Right lobe of liver (tissue), 6 donors: Measurements from ENCODE around the gene PYGB. TPM values are rescaled to one million over a fixed set of nuclear protein-coding genes. Genes with fewer than 3 reads are reported as not detected.

ENCODE experiments used
- ATAC-seq, 4 donors: fragments of 200-7000 bp; cut with Tn5 transposase; one replicate each; pipeline ENCODE4 v1.9.1; 2020; ENCODE audit warnings: mild to moderate bottlenecking in 4 of 4, moderate library complexity in 4 of 4
- DNase-seq, 3 donors: peaks; one replicate each; pipeline ENCODE4 v3.0.0-alpha.2; 2020
- H3K27ac ChIP-seq, 3 donors: fragments of 200-600 bp; one replicate each; pipeline ENCODE4 v1.8.0; 2022
- H3K27me3 ChIP-seq, 2 donors: fragments of 200-600 bp; one replicate each; pipeline ENCODE4 v1.8.0; 2022
- H3K36me3 ChIP-seq, 4 donors: fragments of 200-600 bp; sonication (generic) in 1 of 4; one replicate each; pipeline versions ENCODE4 v1.5.1 to v1.8.0; 2017 to 2022; ENCODE audit warnings: control low read depth in 1 of 4
- H3K4me1 ChIP-seq, 4 donors: fragments of 200-600 bp; sonication (generic) in 1 of 4; one replicate each; pipeline versions ENCODE4 v1.5.1 to v1.8.0; 2017 to 2022; ENCODE audit warnings: control low read depth in 1 of 4
- H3K4me3 ChIP-seq, 3 donors: fragments of 200-600 bp; one replicate each; pipeline ENCODE4 v1.8.0; 2022
- H3K9me3 ChIP-seq, 4 donors: fragments of 200-600 bp; sonication (generic) in 1 of 4; one replicate each; pipeline versions ENCODE4 v1.5.1 to v1.8.0; 2017 to 2022; ENCODE audit warnings: control low read depth in 1 of 4
- POLR2A ChIP-seq: fragments of 450-650 bp; IDR thresholded peaks from one replicate; pipeline ENCODE4 v1.6.1; 2017; ENCODE audit warnings: antibody characterized with exemption, mild to moderate bottlenecking
- WGBS: methylation state at CpG from one replicate; pipeline ENCODE4 v1.1.6; 2018; ENCODE audit warnings: low coverage, low lambda C conversion rate; ENCODE audit not compliant: insufficient coverage; ENCODE audit errors: missing lambda C conversion rate; 5-methylcytosine and 5-hydroxymethylcytosine counted together
- intact Hi-C, 2 donors: fragments of 100-400 bp; cut with DNase I; formaldehyde crosslinking; loops; one replicate each; pipeline versions ENCODE4 v1.11.2 to v1.14.1; 2022
- total RNA-seq, 6 experiments: library from RNA; depleted of rRNA in 2 of 6; stranded (reverse); fragments of >200 nt in 2 of 6; fragmentation: NEBNext Ultra II Directional in 3 of 6; extraction: Animal tissue kit (Norgen Biotek cat#: 25700) in 3 of 6; gene quantifications; one replicate each; pipeline versions ENCODE4 v1.1.0 to v1.2.4, GENCODE V29; 2016 to 2023
- TF ChIP-seq, protein P1 (sequence below), 4 donors: fragments of 200-600 bp in 3 of 4; fragments of 450-650 bp in 1 of 4; IDR thresholded peaks; one replicate each; pipeline versions ENCODE4 v1.5.1 to v1.8.0; 2016 to 2022; ENCODE audit warnings: antibody characterized with exemption in 4 of 4, mild to moderate bottlenecking in 2 of 4
- donor health status: DM: no; HTN: yes; CAD: no.
- donor health status: DM: no; HTN: no; CAD: no.
- donor health status: DM: no; HTN: no; CAD: no.
- donor health status: DM: no; HTN: yes; CAD: no.
- donor health status: DM: no; HTN: yes; CAD: no.

Gene PYGB
- total RNA-seq, 6 experiments from 2014 or later: 6.6 to 27.4 (median 13.2) TPM

DNA sequence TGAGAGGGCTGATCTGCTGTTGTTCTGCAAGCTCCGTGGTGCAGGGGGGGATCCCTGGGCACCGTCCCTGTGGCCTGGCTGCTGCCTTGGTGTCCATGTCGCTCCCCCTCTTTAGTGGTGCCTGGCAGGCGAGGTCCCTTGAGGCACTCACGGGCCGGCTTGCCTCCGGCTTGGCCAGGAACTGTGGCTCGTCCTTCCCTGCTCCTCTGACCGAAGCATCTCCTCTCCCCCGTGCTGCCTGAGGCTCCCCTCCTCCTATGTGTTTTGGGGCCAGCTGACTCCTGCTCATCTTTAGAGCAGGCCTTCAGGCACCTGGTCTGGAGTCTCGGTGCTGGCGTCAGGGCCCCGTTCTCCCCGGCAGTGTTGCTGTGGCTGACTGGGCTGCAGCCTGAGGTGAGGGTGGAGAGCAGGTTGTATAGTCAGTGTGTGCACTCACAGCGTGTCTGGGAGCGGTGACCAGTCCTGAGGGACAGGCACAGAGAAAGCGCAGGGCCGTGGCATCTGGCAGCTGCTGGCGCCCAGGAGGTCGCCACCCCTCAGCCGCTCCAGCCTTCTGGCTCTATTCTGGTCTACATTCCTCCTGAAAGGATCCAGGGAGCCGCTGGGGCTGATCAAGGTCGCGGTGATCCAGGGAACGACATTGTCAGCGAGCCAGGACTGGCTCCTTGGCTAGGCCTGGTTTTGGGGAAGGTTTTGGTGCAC, 43.7 kb downstream of the PYGB start:
- no peak overlapping the region for H3K4me3 ChIP-seq
- ATAC-seq: no peak
- H3K27ac ChIP-seq: no peak overlapping the region
- no peak for DNase-seq
- H3K9me3 ChIP-seq: no peaks in the 10 kb centered on the region
- no peaks in the 10 kb centered on the region for H3K4me1 ChIP-seq
- no peaks in the 10 kb centered on the region for H3K27me3 ChIP-seq
- H3K36me3 ChIP-seq: peaks cover 0 to 4% (median 0%) of the 10 kb centered on the region in 4 donors
- intact Hi-C loops: loop anchor here in 1 of 2 donors (10.0 kb wide), 2 partner anchors 67 to 157 kb away; no protein-coding TSS in a partner anchor
- WGBS: no CpG with 5 or more reads among the region's 26 CpGs
- TF ChIP-seq, protein P1, sequence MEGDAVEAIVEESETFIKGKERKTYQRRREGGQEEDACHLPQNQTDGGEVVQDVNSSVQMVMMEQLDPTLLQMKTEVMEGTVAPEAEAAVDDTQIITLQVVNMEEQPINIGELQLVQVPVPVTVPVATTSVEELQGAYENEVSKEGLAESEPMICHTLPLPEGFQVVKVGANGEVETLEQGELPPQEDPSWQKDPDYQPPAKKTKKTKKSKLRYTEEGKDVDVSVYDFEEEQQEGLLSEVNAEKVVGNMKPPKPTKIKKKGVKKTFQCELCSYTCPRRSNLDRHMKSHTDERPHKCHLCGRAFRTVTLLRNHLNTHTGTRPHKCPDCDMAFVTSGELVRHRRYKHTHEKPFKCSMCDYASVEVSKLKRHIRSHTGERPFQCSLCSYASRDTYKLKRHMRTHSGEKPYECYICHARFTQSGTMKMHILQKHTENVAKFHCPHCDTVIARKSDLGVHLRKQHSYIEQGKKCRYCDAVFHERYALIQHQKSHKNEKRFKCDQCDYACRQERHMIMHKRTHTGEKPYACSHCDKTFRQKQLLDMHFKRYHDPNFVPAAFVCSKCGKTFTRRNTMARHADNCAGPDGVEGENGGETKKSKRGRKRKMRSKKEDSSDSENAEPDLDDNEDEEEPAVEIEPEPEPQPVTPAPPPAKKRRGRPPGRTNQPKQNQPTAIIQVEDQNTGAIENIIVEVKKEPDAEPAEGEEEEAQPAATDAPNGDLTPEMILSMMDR (IDR thresholded peaks at IDR 0.05): no peak
- no peak for TF ChIP-seq POLR2A

DNA sequence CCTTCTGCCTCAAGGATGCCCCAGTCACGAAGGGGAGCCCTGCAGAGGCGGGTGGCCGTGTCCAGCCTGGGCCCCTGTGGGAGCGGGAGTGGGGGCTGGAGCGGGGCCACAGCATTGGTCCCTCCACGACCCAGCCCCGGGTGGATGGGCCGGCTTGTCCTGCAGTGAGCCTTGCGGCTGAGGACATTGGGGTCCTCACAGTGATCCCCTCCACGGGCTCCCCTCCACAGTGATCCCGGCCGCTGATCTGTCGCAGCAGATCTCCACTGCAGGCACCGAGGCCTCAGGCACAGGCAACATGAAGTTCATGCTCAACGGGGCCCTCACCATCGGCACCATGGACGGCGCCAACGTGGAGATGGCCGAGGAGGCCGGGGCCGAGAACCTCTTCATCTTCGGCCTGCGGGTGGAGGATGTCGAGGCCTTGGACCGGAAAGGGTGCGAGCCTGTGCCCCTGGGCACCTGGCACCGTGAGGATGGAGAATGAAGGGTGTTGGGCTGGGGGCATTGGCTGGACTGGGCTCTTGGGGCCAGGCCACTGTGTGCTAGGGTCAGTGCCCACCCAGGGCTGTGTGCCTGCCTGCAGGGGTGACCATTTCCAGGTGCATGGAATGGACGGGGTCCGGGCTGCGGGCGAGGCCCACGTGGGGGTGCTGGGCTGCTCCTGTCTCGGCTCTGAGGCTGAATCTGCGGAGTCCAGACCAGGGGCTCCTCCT, 44.4 kb downstream of the PYGB start:
- Histone ChIP-seq H3K9me3 (no peaks in the 10 kb centered on the region), H3K4me1 (no peaks in the 10 kb centered on the region), H3K27me3 (no peaks in the 10 kb centered on the region), H3K4me3 (no peak overlapping the region), H3K36me3 (no peaks in the 10 kb centered on the region), H3K27ac (no peak overlapping the region)
- no CpG with 5 or more reads among the region's 35 CpGs for WGBS
- ATAC-seq (no peak), DNase-seq (no peak)
- no peak for TF ChIP-seq POLR2A
- TF ChIP-seq, protein P1 (IDR thresholded peaks at IDR 0.05): no peak
- intact Hi-C loops: loop anchor here in 1 of 2 donors (10.0 kb wide), 2 partner anchors 68 to 158 kb away; no protein-coding TSS in a partner anchor

DNA sequence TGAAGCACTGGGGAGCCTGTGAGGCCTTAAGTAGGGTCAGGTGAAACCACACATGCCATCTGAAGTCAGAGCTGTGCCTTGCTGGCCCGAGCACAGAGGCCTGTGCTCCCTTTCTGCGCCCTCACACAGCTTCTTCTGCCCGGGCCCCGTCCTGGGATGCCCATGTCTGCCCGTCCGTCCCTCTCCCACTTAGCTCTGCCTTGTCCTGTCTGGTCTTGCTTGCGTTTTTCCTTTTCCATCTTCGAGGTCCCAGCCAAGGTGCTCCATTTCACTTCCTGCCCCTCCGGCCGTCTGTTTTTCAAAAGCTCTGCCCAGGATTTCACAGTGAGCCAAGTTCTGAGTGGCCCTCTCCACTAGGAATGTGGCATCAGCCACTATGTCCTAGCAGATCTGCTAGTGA, 45.6 kb downstream of the PYGB start:
- 63% methylated on average over 4 of the region's 10 CpGs for WGBS

DNA sequence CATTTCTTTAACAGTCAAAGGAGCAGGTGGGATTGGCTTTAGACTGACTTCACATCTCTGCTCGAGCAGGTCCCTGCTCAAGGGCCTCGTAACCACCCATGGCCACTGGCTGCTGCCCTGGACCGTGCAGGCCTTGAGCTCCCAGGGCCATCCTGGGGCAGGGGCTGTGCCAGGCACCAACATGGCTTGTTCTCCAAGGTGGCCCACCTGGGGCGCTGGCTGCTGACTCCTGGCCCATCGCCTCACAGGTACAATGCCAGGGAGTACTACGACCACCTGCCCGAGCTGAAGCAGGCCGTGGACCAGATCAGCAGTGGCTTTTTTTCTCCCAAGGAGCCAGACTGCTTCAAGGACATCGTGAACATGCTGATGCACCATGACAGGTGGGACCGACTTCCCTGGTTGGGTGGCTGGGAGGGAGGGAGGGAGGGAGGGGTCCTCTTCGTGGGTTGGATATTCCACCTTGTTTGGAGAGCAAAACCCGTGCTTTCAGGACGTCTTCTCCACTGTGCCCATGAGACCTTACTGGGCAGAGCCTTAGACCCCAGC, 46.1 kb downstream of the PYGB start:
- Histone ChIP-seq H3K27ac (no peak overlapping the region), H3K9me3 (no peaks in the 10 kb centered on the region), H3K4me3 (no peak overlapping the region), H3K27me3 (no peaks in the 10 kb centered on the region), H3K36me3 (no peaks in the 10 kb centered on the region), H3K4me1 (no peaks in the 10 kb centered on the region)
- TF ChIP-seq, protein P1 (IDR thresholded peaks at IDR 0.05): no peak
- no peak for TF ChIP-seq POLR2A
- WGBS: 60% methylated on average over 2 of the region's 13 CpGs
- DNase-seq: no peak
- intact Hi-C loops: loop anchor here in 1 of 2 donors (10.0 kb wide), 2 partner anchors 69 to 159 kb away; no protein-coding TSS in a partner anchor
- ATAC-seq: no peak

More for the DNA sequence above, 45.6 kb downstream of the PYGB start:
- DNase-seq (no peak), ATAC-seq (no peak)
- Histone ChIP-seq H3K4me1 (no peaks in the 10 kb centered on the region), H3K9me3 (no peaks in the 10 kb centered on the region), H3K36me3 (no peaks in the 10 kb centered on the region), H3K27ac (no peak overlapping the region), H3K4me3 (no peak overlapping the region), H3K27me3 (no peaks in the 10 kb centered on the region)
- intact Hi-C loops: loop anchor here in 1 of 2 donors (10.0 kb wide), 2 partner anchors 69 to 159 kb away; no protein-coding TSS in a partner anchor
- TF ChIP-seq, protein P1 (IDR thresholded peaks at IDR 0.05): no peak
- no peak for TF ChIP-seq POLR2A
